ENCODE data around the gene RGL1.

- no peak for TF ChIP-seq CTCF (IDR thresholded peaks at IDR 0.05)
- no peak for TF ChIP-seq REST (IDR thresholded peaks at IDR 0.05; ENCODE audit: insufficient read depth in 1 of 2, low read depth in 2 of 2, low read length in 1 of 2)
- TF ChIP-seq SIN3A (IDR thresholded peaks at IDR 0.05; ENCODE audit: borderline replicate concordance, insufficient read depth, low read depth, low read length) = no peak
These were observed 126.8 kb downstream of the RGL1 start for GRCh38 chr1:183931646-183932271.
